ENCODE data around the gene ZNF718.

The ZNF718 gene

DNA sequence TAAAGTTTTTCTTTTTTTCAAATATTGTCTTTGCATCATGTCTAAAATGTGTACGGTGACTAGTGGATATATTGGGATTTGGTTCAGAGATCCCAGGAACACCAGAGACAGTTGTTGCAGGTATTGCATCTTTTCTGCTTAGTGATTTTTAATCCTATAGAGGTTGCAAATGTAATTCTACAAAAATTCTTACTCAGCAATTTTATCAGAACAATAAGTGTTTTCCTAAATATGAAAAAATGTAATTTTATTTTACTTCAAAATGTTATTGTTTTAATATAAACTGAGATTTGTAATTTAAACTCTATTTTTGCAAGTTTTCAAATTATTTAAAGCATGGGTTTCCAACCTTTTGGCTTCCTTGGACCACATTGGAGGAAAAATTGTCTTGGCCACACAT is 8.2 kb downstream of the ZNF718 start:
- DNase-seq (ENCODE audit: extremely low read depth, insufficient read length) = no peak
- TF ChIP-seq CTCF (IDR thresholded peaks at IDR 0.05; ENCODE audit: insufficient read depth, low read length, poor library complexity, severe bottlenecking) = no peak
- H3K27me3 ChIP-seq (replicated peaks; ENCODE audit: control insufficient read depth, insufficient read depth, low read length) = no peaks in the 10 kb centered on the region
- H3K36me3 ChIP-seq (ENCODE audit: control insufficient read depth, insufficient read depth, low read length) = peaks cover 10% of the 10 kb centered on the region
- H3K4me3 ChIP-seq (replicated peaks; ENCODE audit: low read depth, low read length) = no peak overlapping the region

DNA sequence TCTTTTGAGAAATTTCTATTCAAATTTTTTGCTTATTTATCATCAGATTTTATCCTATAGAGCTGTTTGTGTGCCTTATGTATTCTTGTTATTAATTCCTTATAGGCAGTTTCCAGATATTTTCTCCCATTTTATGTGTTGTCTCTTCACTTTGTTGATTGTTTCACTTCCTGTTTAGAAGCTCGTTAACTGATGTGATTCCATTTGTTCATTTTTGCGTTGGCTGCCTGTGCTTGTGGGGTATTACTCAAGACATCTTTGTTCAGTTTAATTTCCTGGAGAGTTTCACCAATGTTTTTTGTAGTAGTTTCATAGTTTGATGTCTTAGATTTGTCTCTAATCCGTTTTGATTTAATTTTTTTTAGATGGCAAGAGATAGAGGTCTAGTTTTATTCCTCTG is 14.6 kb downstream of the ZNF718 start:
- H3K4me3 ChIP-seq (replicated peaks; ENCODE audit: low read depth, low read length) = no peak overlapping the region

GRCh38 chr4:139691-140090 is 15.4 kb downstream of the ZNF718 start:
- Histone ChIP-seq H3K4me3 (replicated peaks; ENCODE audit: low read depth, low read length) (no peak overlapping the region), H3K27me3 (replicated peaks; ENCODE audit: control insufficient read depth, insufficient read depth, low read length) (no peaks in the 10 kb centered on the region), H3K36me3 (ENCODE audit: control insufficient read depth, insufficient read depth, low read length) (peaks cover 12% of the 10 kb centered on the region)
- no peak for TF ChIP-seq CTCF (IDR thresholded peaks at IDR 0.05; ENCODE audit: insufficient read depth, low read length, poor library complexity, severe bottlenecking)
- DNase-seq (ENCODE audit: extremely low read depth, insufficient read length) = no peak

More for the DNA sequence above, 14.6 kb downstream of the ZNF718 start:
- H3K27me3 ChIP-seq (replicated peaks; ENCODE audit: control insufficient read depth, insufficient read depth, low read length) = no peaks in the 10 kb centered on the region
- DNase-seq (ENCODE audit: extremely low read depth, insufficient read length) = no peak
- peaks cover 13% of the 10 kb centered on the region for H3K36me3 ChIP-seq (ENCODE audit: control insufficient read depth, insufficient read depth, low read length)
- TF ChIP-seq CTCF (IDR thresholded peaks at IDR 0.05; ENCODE audit: insufficient read depth, low read length, poor library complexity, severe bottlenecking) = no peak

DNA sequence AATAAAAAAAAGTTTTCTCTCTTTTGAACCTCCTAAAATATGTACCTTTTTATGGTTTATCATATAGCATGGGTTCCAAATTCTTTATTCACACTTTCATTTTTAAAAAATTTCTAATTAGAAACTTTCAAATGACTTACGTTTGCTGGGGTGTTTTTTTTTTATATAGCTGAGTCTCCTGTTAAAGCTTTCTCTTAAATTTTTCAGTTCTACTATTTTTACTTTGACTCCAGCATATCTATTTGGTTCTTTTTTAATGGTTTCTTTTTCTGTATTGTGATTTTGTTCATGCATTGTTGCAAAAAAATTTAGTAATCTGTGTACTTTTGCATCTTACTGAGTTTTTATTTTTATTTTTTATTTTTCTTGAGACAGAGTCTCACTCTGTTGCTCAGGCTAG is 22.3 kb downstream of the ZNF718 start:
- Histone ChIP-seq H3K36me3 (ENCODE audit: control insufficient read depth, insufficient read depth, low read length) (no peaks in the 10 kb centered on the region; the same call in 1 of the 2 replicates), H3K27me3 (replicated peaks; ENCODE audit: control insufficient read depth, insufficient read depth, low read length) (no peaks in the 10 kb centered on the region), H3K4me3 (replicated peaks; ENCODE audit: low read depth, low read length) (no peak overlapping the region)
- no peak for DNase-seq (ENCODE audit: extremely low read depth, insufficient read length)
- TF ChIP-seq CTCF (IDR thresholded peaks at IDR 0.05; ENCODE audit: insufficient read depth, low read length, poor library complexity, severe bottlenecking) = no peak

- TF ChIP-seq CTCF (IDR thresholded peaks at IDR 0.05; ENCODE audit: insufficient read depth, low read length, poor library complexity, severe bottlenecking) = no peak
- no peak for DNase-seq (ENCODE audit: extremely low read depth, insufficient read length)
- H3K4me3 ChIP-seq (replicated peaks; ENCODE audit: low read depth, low read length) = no peak overlapping the region
- H3K36me3 ChIP-seq (ENCODE audit: control insufficient read depth, insufficient read depth, low read length) = no peaks in the 10 kb centered on the region; the same call in 1 of the 2 replicates
- no peaks in the 10 kb centered on the region for H3K27me3 ChIP-seq (replicated peaks; ENCODE audit: control insufficient read depth, insufficient read depth, low read length)
Measured at GRCh38 chr4:147233-147632, 22.9 kb downstream of the ZNF718 start.

All from GM06990 (cell line).